Caco-2 (cell line): ENCODE results near the gene MXRA7. TPM values are rescaled to one million over a fixed set of nuclear protein-coding genes. Genes with fewer than 3 reads are reported as not detected.
"Not testable (repeated sequence)": the region's sequence is repeated elsewhere in the genome, so short reads cannot be mapped to it uniquely, and the experiment has no call there.

Source experiments
- BruUV-seq: library from RNA; stranded (reverse); fragments of 400-500 nt; replicated peaks from 2 replicates; lab custom pipeline; 2021; lab: Mats Ljungman, UMichigan
- CTCF ChIA-PET: fragments of 300-600 bp; sonication (Branson Sonifier 250); formaldehyde crosslinking; loops from one replicate; lab custom pipeline; 2022; ENCODE audit warnings: antibody characterized with exemption; lab: Charles Lee
- POLR2A ChIA-PET: fragments of 300-600 bp; sonication (Branson Sonifier 250); formaldehyde crosslinking; loops from one replicate; lab custom pipeline; 2022; ENCODE audit warnings: antibody characterized with exemption; lab: Charles Lee
- DNase-seq, 2 experiments: peaks; one replicate each; pipeline versions ENCODE4 v3.0.0 to v3.0.0-alpha.2; 2020 to 2022
- H3K27me3 ChIP-seq: replicated peaks from 2 replicates; pipeline ENCODE4 v1.6.0; 2011; ENCODE audit warnings: low read length; ENCODE audit not compliant: control insufficient read depth, insufficient read depth
- H3K36me3 ChIP-seq: 2 replicates; pipeline ENCODE4 v1.5.1; 2011; ENCODE audit warnings: low read length; ENCODE audit not compliant: control insufficient read depth, insufficient read depth
- H3K4me1 ChIP-seq: fragments of 250-450 bp; sonication (Bioruptor Pico); 2 replicates; pipeline ENCODE4 v1.5.1; 2020; ENCODE audit warnings: mild to moderate bottlenecking
- H3K4me3 ChIP-seq: 2 replicates; pipeline ENCODE4 v1.5.1; 2011; ENCODE audit warnings: low read depth, mild to moderate bottlenecking, control low read depth, low read length
- H3K9me3 ChIP-seq: fragments of 250-450 bp; sonication (Bioruptor Pico); 2 replicates; pipeline ENCODE4 v1.5.1; 2020; ENCODE audit warnings: mild to moderate bottlenecking, moderate library complexity
- H3K27ac Mint-ChIP-seq: one replicate; pipeline ENCODE4 v1.8.0; 2022; ENCODE audit warnings: mixed read lengths; ENCODE audit not compliant: unreplicated experiment
- H3K27me3 Mint-ChIP-seq: one replicate; pipeline ENCODE4 v1.8.0; 2022; ENCODE audit warnings: mixed read lengths; ENCODE audit not compliant: insufficient read depth, unreplicated experiment
- H3K36me3 Mint-ChIP-seq: one replicate; pipeline ENCODE4 v1.8.0; 2022; ENCODE audit warnings: mild to moderate bottlenecking, mixed read lengths; ENCODE audit not compliant: insufficient read depth, unreplicated experiment
- H3K4me1 Mint-ChIP-seq: one replicate; pipeline ENCODE4 v1.8.0; 2022; ENCODE audit warnings: low read depth, mixed read lengths; ENCODE audit not compliant: unreplicated experiment
- H3K4me3 Mint-ChIP-seq: one replicate; pipeline ENCODE4 v1.8.0; 2022; ENCODE audit warnings: mild to moderate bottlenecking, moderate library complexity, mixed read lengths; ENCODE audit not compliant: unreplicated experiment
- H3K9me3 Mint-ChIP-seq: one replicate; pipeline ENCODE4 v1.8.0; 2022; ENCODE audit warnings: mixed read lengths; ENCODE audit not compliant: unreplicated experiment
- intact Hi-C: fragments of 100-400 bp; cut with micrococcal nuclease; formaldehyde crosslinking; loops from one replicate; pipeline ENCODE4 v1.10.0; 2022; ENCODE audit not compliant: unreplicated experiment
- total RNA-seq: library from RNA; stranded (reverse); gene quantifications from 2 replicates; pipeline ENCODE4 v1.2.3, GENCODE V29; 2022
- TF ChIP-seq, protein P1 (sequence below), 2 experiments: fragments of 200-600 bp in 1 of 2; IDR thresholded peaks; 1 replicate in 1 of 2; 2 replicates in 1 of 2; pipeline versions ENCODE4 v1.5.1 to v1.8.0; 2011 to 2022; ENCODE audit warnings: antibody characterized with exemption in 1 of 2, control low read depth in 1 of 2, inconsistent platforms in 1 of 2, low read depth in 1 of 2, low read length in 1 of 2, mild to moderate bottlenecking in 1 of 2, moderate library complexity in 1 of 2; ENCODE audit not compliant: insufficient read depth in 1 of 2, severe bottlenecking in 1 of 2, unreplicated experiment in 1 of 2

The MXRA7 gene
- total RNA-seq, 1 experiment from 2014 or later = 70.2 TPM

DNA sequence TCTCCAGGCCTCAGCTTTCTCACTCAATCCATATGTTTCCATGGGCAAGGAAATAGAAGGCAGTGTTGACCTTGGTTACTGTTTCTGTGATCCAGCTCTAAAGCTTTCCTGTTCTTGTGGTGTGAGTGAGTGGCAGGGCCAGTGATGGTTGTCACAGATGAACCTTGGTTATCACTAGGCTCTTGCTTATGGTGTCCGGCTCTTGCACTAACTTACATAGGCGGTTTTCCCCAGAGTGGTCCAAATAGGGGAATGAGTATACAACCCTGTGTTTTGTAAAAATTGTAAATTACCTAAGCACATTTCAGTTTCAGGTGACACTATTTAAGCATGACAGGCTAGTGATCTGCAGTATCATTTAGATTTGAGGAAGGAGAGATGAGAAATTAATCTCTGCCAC lies 34.0 kb upstream of the MXRA7 start:
- H3K4me1 Mint-ChIP-seq = no peaks in the 10 kb centered on the region
- H3K27me3 Mint-ChIP-seq = no peaks in the 10 kb centered on the region
- ChIA-PET POLR2A (no interaction called here), CTCF (no interaction called here)
- no peak for DNase-seq
- Histone ChIP-seq H3K4me1 (no peaks in the 10 kb centered on the region), H3K27me3 (no peaks in the 10 kb centered on the region), H3K36me3 (no peaks in the 10 kb centered on the region; the same call in 1 of the 2 replicates), H3K4me3 (no peak overlapping the region), H3K9me3 (no peaks in the 10 kb centered on the region)
- H3K4me3 Mint-ChIP-seq = no peak overlapping the region
- no peaks in the 10 kb centered on the region for H3K9me3 Mint-ChIP-seq
- intact Hi-C loops = no loop called here
- H3K36me3 Mint-ChIP-seq = peaks cover 43% of the 10 kb centered on the region
- TF ChIP-seq, protein P1, sequence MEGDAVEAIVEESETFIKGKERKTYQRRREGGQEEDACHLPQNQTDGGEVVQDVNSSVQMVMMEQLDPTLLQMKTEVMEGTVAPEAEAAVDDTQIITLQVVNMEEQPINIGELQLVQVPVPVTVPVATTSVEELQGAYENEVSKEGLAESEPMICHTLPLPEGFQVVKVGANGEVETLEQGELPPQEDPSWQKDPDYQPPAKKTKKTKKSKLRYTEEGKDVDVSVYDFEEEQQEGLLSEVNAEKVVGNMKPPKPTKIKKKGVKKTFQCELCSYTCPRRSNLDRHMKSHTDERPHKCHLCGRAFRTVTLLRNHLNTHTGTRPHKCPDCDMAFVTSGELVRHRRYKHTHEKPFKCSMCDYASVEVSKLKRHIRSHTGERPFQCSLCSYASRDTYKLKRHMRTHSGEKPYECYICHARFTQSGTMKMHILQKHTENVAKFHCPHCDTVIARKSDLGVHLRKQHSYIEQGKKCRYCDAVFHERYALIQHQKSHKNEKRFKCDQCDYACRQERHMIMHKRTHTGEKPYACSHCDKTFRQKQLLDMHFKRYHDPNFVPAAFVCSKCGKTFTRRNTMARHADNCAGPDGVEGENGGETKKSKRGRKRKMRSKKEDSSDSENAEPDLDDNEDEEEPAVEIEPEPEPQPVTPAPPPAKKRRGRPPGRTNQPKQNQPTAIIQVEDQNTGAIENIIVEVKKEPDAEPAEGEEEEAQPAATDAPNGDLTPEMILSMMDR (IDR thresholded peaks at IDR 0.05; ENCODE audit: insufficient read depth in 1 of 2, low read depth in 1 of 2, low read length in 1 of 2, severe bottlenecking in 1 of 2, unreplicated experiment in 1 of 2) = no peak
- no TSS peak for BruUV-seq
- H3K27ac Mint-ChIP-seq = no peak overlapping the region

DNA sequence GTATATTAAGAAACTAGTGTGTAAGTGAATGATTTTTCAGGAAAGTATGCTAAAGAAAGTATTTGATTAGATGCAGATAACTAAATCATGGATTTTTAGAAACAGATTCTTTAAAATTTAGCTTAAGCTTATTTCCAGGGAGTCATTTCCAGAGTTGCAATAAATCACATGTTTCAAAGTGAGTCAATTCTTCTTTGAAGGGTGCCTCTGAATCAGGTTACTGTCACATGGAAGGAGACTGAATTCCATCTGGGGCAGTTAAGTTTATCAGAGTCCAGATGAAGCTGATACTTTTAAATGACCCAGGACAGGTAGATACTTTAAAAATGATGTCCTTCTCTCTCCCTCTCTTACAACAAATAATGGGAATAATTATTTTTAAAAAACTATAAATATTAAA lies 32.2 kb upstream of the MXRA7 start:
- H3K36me3 ChIP-seq = no peaks in the 10 kb centered on the region; the same call in 1 of the 2 replicates
- H3K9me3 Mint-ChIP-seq = no peaks in the 10 kb centered on the region

DNA sequence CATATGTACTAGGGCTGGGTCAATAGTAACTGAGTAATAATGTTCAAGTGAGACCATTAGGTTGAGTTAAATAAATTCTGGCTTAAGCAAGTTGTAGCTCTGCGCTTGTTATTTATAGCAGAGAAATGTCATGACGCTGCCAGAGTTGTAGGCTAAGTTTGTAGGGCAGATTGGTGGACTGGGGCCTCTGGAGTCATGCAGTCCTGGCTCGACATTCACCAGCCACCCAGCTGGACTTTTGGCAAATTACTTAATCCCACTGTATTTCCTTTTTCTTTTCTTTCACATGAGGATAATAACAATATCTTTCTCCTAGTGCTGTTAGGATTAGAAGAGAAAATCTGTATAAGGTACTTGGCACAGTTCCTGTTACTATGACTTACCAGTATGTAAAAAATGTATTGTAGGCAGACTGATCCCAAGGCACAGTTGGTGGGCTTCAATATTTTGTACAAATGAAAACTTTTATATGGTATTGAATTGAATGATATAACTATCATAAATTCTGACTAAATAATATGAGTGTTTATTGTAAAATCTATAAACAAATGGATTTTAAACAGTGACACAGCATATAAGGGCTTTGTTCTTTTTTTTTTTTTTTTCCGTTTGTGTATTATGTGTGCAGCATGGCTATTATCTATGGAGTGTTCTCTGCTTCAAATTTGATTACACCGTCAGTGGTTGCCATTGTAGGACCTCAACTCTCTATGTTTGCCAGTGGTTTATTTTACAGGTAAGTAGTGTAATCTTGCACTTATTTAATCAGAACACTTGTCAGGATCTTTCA lies 29.8 kb upstream of the MXRA7 start:
- H3K4me3 ChIP-seq = no peak overlapping the region
- H3K9me3 ChIP-seq = no peaks in the 10 kb centered on the region
- intact Hi-C loops = no loop called here
- H3K9me3 Mint-ChIP-seq = no peaks in the 10 kb centered on the region
- H3K36me3 ChIP-seq = peaks cover 4% of the 10 kb centered on the region; the same call in 1 of the 2 replicates
- H3K36me3 Mint-ChIP-seq = peaks cover 58% of the 10 kb centered on the region
- CTCF ChIA-PET = no interaction called here
- no TSS peak for BruUV-seq
- TF ChIP-seq, protein P1 (IDR thresholded peaks at IDR 0.05; ENCODE audit: insufficient read depth in 1 of 2, low read depth in 1 of 2, low read length in 1 of 2, severe bottlenecking in 1 of 2, unreplicated experiment in 1 of 2) = no peak
- H3K27ac Mint-ChIP-seq = no peak overlapping the region
- H3K4me1 Mint-ChIP-seq = peaks cover 4% of the 10 kb centered on the region
- POLR2A ChIA-PET = no interaction called here
- H3K27me3 Mint-ChIP-seq = no peaks in the 10 kb centered on the region
- no peak overlapping the region for H3K4me3 Mint-ChIP-seq
- no peaks in the 10 kb centered on the region; the same call in 1 of the 2 replicates for H3K4me1 ChIP-seq
- no peak for DNase-seq
- no peaks in the 10 kb centered on the region for H3K27me3 ChIP-seq

More for the DNA sequence above, 32.2 kb upstream of the MXRA7 start:
- no peaks in the 10 kb centered on the region for H3K4me1 Mint-ChIP-seq
- POLR2A ChIA-PET = no interaction called here
- no TSS peak for BruUV-seq
- no peaks in the 10 kb centered on the region for H3K27me3 ChIP-seq
- H3K4me3 Mint-ChIP-seq = no peak overlapping the region
- H3K4me3 ChIP-seq = no peak overlapping the region
- DNase-seq = no peak
- no peak overlapping the region for H3K27ac Mint-ChIP-seq
- peaks cover 48% of the 10 kb centered on the region for H3K36me3 Mint-ChIP-seq
- H3K9me3 ChIP-seq = no peaks in the 10 kb centered on the region
- TF ChIP-seq, protein P1 (IDR thresholded peaks at IDR 0.05; ENCODE audit: insufficient read depth in 1 of 2, low read depth in 1 of 2, low read length in 1 of 2, severe bottlenecking in 1 of 2, unreplicated experiment in 1 of 2) = no peak
- CTCF ChIA-PET = no interaction called here
- H3K27me3 Mint-ChIP-seq = no peaks in the 10 kb centered on the region
- no peaks in the 10 kb centered on the region; the same call in 1 of the 2 replicates for H3K4me1 ChIP-seq
- intact Hi-C loops = no loop called here

DNA sequence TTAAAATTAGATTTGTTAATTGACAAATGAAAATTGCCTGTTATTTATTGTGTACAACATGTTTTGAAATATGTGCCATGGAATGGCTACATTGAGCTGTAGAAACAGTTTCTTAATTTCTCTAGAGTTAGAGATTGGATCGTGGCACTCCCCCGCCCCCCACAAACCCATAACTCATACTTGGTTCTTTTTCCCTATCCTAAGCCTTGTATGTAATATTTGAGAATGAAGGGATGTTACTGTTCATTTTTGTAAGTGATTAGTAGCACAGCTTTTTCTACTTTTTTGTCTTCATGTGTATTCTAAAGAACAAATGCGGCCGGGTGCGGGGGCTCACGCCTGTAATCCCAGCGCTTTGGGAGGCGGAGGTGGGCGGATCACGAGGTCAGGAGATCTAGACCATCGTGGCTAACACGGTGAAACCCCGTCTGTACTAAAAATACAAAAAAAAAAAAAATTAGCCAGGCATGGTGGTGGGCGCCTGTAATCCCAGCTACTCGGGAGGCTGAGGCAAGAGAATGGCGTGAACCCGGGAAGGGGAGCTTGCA lies 28.9 kb upstream of the MXRA7 start:
- H3K36me3 Mint-ChIP-seq = peaks cover 61% of the 10 kb centered on the region
- not testable (repeated sequence) for H3K4me3 Mint-ChIP-seq, H3K4me3 ChIP-seq

More for the DNA sequence above, 28.9 kb upstream of the MXRA7 start:
- H3K9me3 ChIP-seq, H3K4me1 ChIP-seq, DNase-seq, H3K27me3 Mint-ChIP-seq, H3K9me3 Mint-ChIP-seq, CTCF ChIA-PET, BruUV-seq, H3K36me3 ChIP-seq, H3K27me3 ChIP-seq, H3K27ac Mint-ChIP-seq: not testable (repeated sequence)
- peaks cover 12% of the 10 kb centered on the region for H3K4me1 Mint-ChIP-seq
- POLR2A ChIA-PET = interaction anchor here (0.5 kb wide), 1 partner anchor 23 kb away, joined by 3 read pairs; no protein-coding TSS in a partner anchor
- intact Hi-C loops = loop anchor here (2.0 kb wide), 1 partner anchor 41 kb away; no protein-coding TSS in a partner anchor
